ENCODE results near the gene FANCD2. TPM values are rescaled to one million over a fixed set of nuclear protein-coding genes. Genes with fewer than 3 reads are reported as not detected.

The FANCD2 gene
- total RNA-seq (2022; extraction: Qiagen RNA extraction), result 17.2 to 20.1 TPM (median 18.7 TPM) in 5 replicates

GRCh38 chr3:10026084-10026890 lies at the start of gene FANCD2:
FANCD2 (plus strand) TSS chr3:10026437; CDS start chr3:10028658, 2,221 bp downstream.

DNA sequence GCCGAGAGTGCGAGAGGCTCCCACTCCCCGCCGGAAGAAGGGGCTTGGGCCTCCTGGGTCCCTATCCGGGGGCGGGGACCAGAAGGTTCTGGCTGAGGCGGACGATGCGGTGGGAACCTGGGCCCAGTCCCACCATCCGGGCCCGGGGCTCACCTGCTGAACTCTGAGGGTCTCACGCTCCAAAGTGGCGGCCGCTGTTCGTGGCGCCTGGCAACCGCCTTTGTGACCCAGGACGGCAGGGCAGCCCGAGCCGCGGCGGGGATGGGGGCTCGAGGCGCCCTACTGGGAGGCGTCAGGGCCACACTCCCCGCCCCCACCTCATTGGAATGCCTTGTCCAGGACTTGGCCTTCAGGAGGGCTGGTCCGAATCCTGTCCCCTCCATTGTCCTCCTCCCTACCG lies 81.9 kb downstream of the FANCD2 start, which contains the start of gene FANCD2OS:
Gene FANCD2OS, minus strand, starts transcription at position 165 of the 400 bp plus-strand sequence. CDS start 3,481 bp downstream, outside the sequence.

DNA sequence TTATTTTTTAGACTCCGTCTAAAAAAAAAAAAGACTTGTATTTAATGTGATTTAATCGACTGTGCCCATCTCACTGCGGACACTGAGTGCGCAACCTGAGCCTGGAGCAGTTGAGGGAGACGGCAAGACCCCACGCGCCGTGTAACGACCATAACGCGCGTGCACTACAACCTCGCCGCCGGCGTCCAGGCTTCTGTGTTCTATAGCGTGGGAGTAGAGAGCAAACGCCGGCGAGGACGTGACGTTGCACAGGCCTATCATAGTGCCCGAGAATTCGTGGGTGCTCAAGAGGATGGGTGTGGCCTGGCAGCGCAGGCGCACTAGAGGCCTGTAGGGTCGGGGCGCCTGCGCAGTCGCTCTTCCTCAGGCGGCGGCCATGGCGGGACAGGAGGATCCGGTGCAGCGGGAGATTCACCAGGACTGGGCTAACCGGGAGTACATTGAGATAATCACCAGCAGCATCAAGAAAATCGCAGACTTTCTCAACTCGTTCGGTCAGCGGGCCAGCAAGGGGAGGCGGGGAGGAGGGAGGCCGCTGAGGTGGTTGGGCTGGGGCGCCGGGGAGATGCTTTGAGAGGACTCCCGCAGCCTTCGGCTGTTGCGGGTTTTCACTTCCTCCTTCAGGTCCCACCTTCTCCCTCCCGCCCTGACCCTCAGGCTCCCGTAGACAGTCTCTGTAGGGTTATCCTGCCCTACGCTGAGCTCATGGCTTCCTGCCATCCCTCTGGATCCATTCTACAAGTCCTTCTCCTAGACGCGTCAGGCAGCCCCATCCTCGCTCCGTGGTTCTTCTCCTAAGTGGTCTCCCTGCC lies 89.3 kb downstream of the FANCD2 start, which contains the start of gene BRK1:
Gene BRK1, plus strand, starts transcription at position 350 of the 812 bp plus-strand sequence. Its CDS starts 27 bp downstream, at position 377.

Other genes with a start within 250 kb of the FANCD2 start
- gene TADA3, start 234.0 kb upstream of the FANCD2 start, total RNA-seq (2022; extraction: Qiagen RNA extraction), result 54.5 to 60.5 TPM (median 59.9 TPM) in 5 replicates
- gene ARPC4, start 233.4 kb upstream of the FANCD2 start, total RNA-seq (2022; extraction: Qiagen RNA extraction), result 153 to 231 TPM (median 158 TPM) in 5 replicates
- 6.0 to 8.3 TPM (median 7.0 TPM) in 5 replicates for gene TTLL3, start 216.2 kb upstream of the FANCD2 start, total RNA-seq (2022; extraction: Qiagen RNA extraction)
- gene RPUSD3, start 182.4 kb upstream of the FANCD2 start, total RNA-seq (2022; extraction: Qiagen RNA extraction), result 50.4 to 59.0 TPM (median 55.8 TPM) in 5 replicates
- 50.4 to 66.9 TPM (median 56.5 TPM) in 5 replicates for gene CIDEC, start 146.2 kb upstream of the FANCD2 start, total RNA-seq (2022; extraction: Qiagen RNA extraction)
- 82.2 to 95.8 TPM (median 93.2 TPM) in 5 replicates for gene JAGN1, start 135.8 kb upstream of the FANCD2 start, total RNA-seq (2022; extraction: Qiagen RNA extraction)
- gene IL17RE, start 123.6 kb upstream of the FANCD2 start, total RNA-seq (2022; extraction: Qiagen RNA extraction), result 1.2 to 1.7 TPM (median 1.4 TPM) in 5 replicates
- 25.4 to 34.2 TPM (median 31.6 TPM) in 5 replicates for gene IL17RC, start 109.3 kb upstream of the FANCD2 start, total RNA-seq (2022; extraction: Qiagen RNA extraction)
- gene CRELD1, start 92.6 kb upstream of the FANCD2 start, total RNA-seq (2022; extraction: Qiagen RNA extraction), result 10.5 to 14.9 TPM (median 13.2 TPM) in 5 replicates
- 1.2 to 1.9 TPM (median 1.7 TPM) in 5 replicates for gene PRRT3, start 74.0 kb upstream of the FANCD2 start, total RNA-seq (2022; extraction: Qiagen RNA extraction)
- gene EMC3, start 39.6 kb upstream of the FANCD2 start, total RNA-seq (2022; extraction: Qiagen RNA extraction), result 105 to 146 TPM (median 111 TPM) in 5 replicates
- gene FANCD2OS, start 81.8 kb downstream of the FANCD2 start, total RNA-seq (2022; extraction: Qiagen RNA extraction), result not detected in 5 replicates
- 167 to 178 TPM (median 176 TPM) in 5 replicates for gene BRK1, start 89.2 kb downstream of the FANCD2 start, total RNA-seq (2022; extraction: Qiagen RNA extraction)
- 23.4 to 32.4 TPM (median 30.7 TPM) in 5 replicates for gene VHL, start 115.3 kb downstream of the FANCD2 start, total RNA-seq (2022; extraction: Qiagen RNA extraction)
- 15.6 to 20.5 TPM (median 16.6 TPM) in 5 replicates for gene IRAK2, start 138.5 kb downstream of the FANCD2 start, total RNA-seq (2022; extraction: Qiagen RNA extraction)
- gene TATDN2, start 222.0 kb downstream of the FANCD2 start, total RNA-seq (2022; extraction: Qiagen RNA extraction), result 31.1 to 36.7 TPM (median 33.8 TPM) in 5 replicates